WTC11 (cell line): ENCODE data around the gene KRT36.

Experiments
- ATF2 ChIP-seq: sonication (generic); formaldehyde crosslinking; IDR thresholded peaks from 2 replicates; pipeline ENCODE4 v1.8.1; 2022; ENCODE audit warnings: low read depth, missing genetic modification reagents, borderline replicate concordance
- CTCF ChIP-seq: fragments of 200-600 bp; IDR thresholded peaks from 2 replicates; pipeline ENCODE4 v1.8.0; 2022; ENCODE audit warnings: antibody characterized with exemption
- FOXP4 ChIP-seq: sonication (generic); formaldehyde crosslinking; IDR thresholded peaks from 2 replicates; pipeline ENCODE4 v1.8.0; 2022; ENCODE audit warnings: mild to moderate bottlenecking, missing genetic modification reagents
- MLX ChIP-seq: sonication (generic); formaldehyde crosslinking; IDR thresholded peaks from 2 replicates; pipeline ENCODE4 v1.8.1; 2023; ENCODE audit warnings: mild to moderate bottlenecking, missing genetic modification reagents, moderate library complexity
- PREB ChIP-seq: sonication (generic); formaldehyde crosslinking; IDR thresholded peaks from 2 replicates; pipeline ENCODE4 v1.8.1; 2022; ENCODE audit warnings: mild to moderate bottlenecking, missing genetic modification reagents, moderate library complexity, borderline replicate concordance
- RELA ChIP-seq: sonication (generic); formaldehyde crosslinking; IDR thresholded peaks from 2 replicates; pipeline ENCODE4 v1.8.1; 2022; ENCODE audit warnings: missing genetic modification reagents, mild to moderate bottlenecking, borderline replicate concordance
- ZBTB43 ChIP-seq: sonication (generic); formaldehyde crosslinking; IDR thresholded peaks from 2 replicates; pipeline ENCODE4 v1.8.1; 2023; ENCODE audit warnings: mild to moderate bottlenecking, missing genetic modification reagents
- ZNF396 ChIP-seq: fragments of 250-450 bp; sonication (Bioruptor Pico); IDR thresholded peaks from 2 replicates; pipeline ENCODE4 v1.8.0; 2021; ENCODE audit warnings: mild to moderate bottlenecking, moderate library complexity, borderline replicate concordance

- TF ChIP-seq CTCF: no peak
- TF ChIP-seq ZBTB43 (CRISPR knock-in tag): no peak
- no peak for TF ChIP-seq RELA (CRISPR knock-in tag)
- TF ChIP-seq ATF2: no peak
- TF ChIP-seq ZNF396 (CRISPR knock-in tag): no peak
- no peak for TF ChIP-seq MLX (CRISPR knock-in tag)
- no peak for TF ChIP-seq PREB (CRISPR knock-in tag)
- TF ChIP-seq FOXP4: no peak
Observed at GRCh38 chr17:41529491-41529915, 39.8 kb upstream of the KRT36 start.
